NCI-H774 (cell line): ENCODE results near the gene PRH1.

Experiments used
- DNase-seq: peaks from one replicate; lab custom pipeline; 2025; lab: John Stamatoyannopoulos, UW

PRH1 gene

GRCh38 chr12:10884086-10884725 is at the start of gene PRH1:
PRH1 (minus strand) TSS chr12:10884255; CDS start chr12:10884217, 38 bp downstream.
- DNase-seq: no peak

- no peak for DNase-seq
These were observed 44.8 kb upstream of the PRH1 start, which contains the start of gene PRH2 for GRCh38 chr12:10928746-10929286. PRH2 (plus strand) TSS chr12:10929236; CDS start chr12:10929274, 38 bp downstream.

GRCh38 chr12:10926269-10926668 is 42.2 kb upstream of the PRH1 start:
- no peak for DNase-seq

GRCh38 chr12:10919809-10920208 is 35.8 kb upstream of the PRH1 start:
- DNase-seq: no peak

GRCh38 chr12:10910380-10910779 is 26.3 kb upstream of the PRH1 start:
- no peak for DNase-seq

GRCh38 chr12:10909462-10909861 is 25.4 kb upstream of the PRH1 start, which contains the start of gene TAS2R13:
TAS2R13 (minus strand) TSS chr12:10909562; CDS start chr12:10909298, 264 bp downstream.
- no peak for DNase-seq

- no peak for DNase-seq
These were observed 20.6 kb upstream of the PRH1 start for GRCh38 chr12:10904686-10905085.

GRCh38 chr12:10901427-10901826 is 17.4 kb upstream of the PRH1 start:
- DNase-seq: no peak

- DNase-seq: no peak
These were observed 16.9 kb upstream of the PRH1 start for GRCh38 chr12:10900972-10901371.

GRCh38 chr12:10900530-10900929 is 16.5 kb upstream of the PRH1 start:
- no peak for DNase-seq

- no peak for DNase-seq
These were observed 12.8 kb upstream of the PRH1 start for GRCh38 chr12:10896854-10897253.

- no peak for DNase-seq
These were observed 7.9 kb upstream of the PRH1 start for GRCh38 chr12:10891937-10892336.

- DNase-seq: no peak
These were observed 5.2 kb upstream of the PRH1 start for GRCh38 chr12:10889226-10889625.

- DNase-seq: no peak
These were observed 10.7 kb downstream of the PRH1 start for GRCh38 chr12:10873378-10873777.

- DNase-seq: no peak
These were observed 16.7 kb downstream of the PRH1 start for GRCh38 chr12:10867381-10867780.

GRCh38 chr12:10863512-10864218 is 20.4 kb downstream of the PRH1 start:
- DNase-seq: no peak

- DNase-seq: no peak
These were observed 22.7 kb downstream of the PRH1 start for GRCh38 chr12:10861366-10861765.

- no peak for DNase-seq
These were observed 28.2 kb downstream of the PRH1 start for GRCh38 chr12:10855807-10856206.

- DNase-seq: no peak
These were observed 30.3 kb downstream of the PRH1 start for GRCh38 chr12:10853776-10854175.

GRCh38 chr12:10851243-10851858 is 32.7 kb downstream of the PRH1 start:
- no peak for DNase-seq

- DNase-seq: no peak
These were observed 34.6 kb downstream of the PRH1 start, which contains the start of gene PRR4 for GRCh38 chr12:10849425-10849878. PRR4 (minus strand) TSS chr12:10849475; CDS start chr12:10849437, 38 bp downstream.

- no peak for DNase-seq
These were observed 36.3 kb downstream of the PRH1 start for GRCh38 chr12:10847744-10848143.

GRCh38 chr12:10842862-10843261 is 41.2 kb downstream of the PRH1 start:
- no peak for DNase-seq
